Hepatocyte (in vitro differentiated cells): Measurements from ENCODE around the gene IFT172. TPM values are rescaled to one million over a fixed set of nuclear protein-coding genes. Genes with fewer than 3 reads are reported as not detected.

Source experiments
- DNase-seq: peaks from one replicate; pipeline ENCODE4 v3.0.0-alpha.2; 2016; ENCODE audit warnings: low spot score
- H2AFZ ChIP-seq: fragments of 200-600 bp; sonication (generic); 2 replicates; pipeline ENCODE4 v1.6.0; 2016; ENCODE audit warnings: antibody characterized with exemption, mild to moderate bottlenecking
- H3K27ac ChIP-seq: fragments of 200-600 bp; sonication (generic); 2 replicates; pipeline ENCODE4 v1.5.1; 2016; ENCODE audit warnings: mild to moderate bottlenecking
- H3K27me3 ChIP-seq: fragments of 200-600 bp; sonication (generic); 2 replicates; pipeline ENCODE4 v1.6.1; 2016
- H3K36me3 ChIP-seq: fragments of 200-600 bp; sonication (generic); replicated peaks from 2 replicates; pipeline ENCODE4 v1.5.1; 2016; ENCODE audit warnings: low read depth; ENCODE audit not compliant: insufficient read depth
- H3K4me1 ChIP-seq: fragments of 200-600 bp; sonication (generic); 2 replicates; pipeline ENCODE4 v1.5.1; 2016; ENCODE audit warnings: mild to moderate bottlenecking, moderate library complexity; ENCODE audit not compliant: insufficient read depth
- H3K4me2 ChIP-seq: fragments of 200-600 bp; sonication (generic); 2 replicates; pipeline ENCODE4 v1.6.0; 2016
- H3K4me3 ChIP-seq: fragments of 200-600 bp; sonication (generic); 2 replicates; pipeline ENCODE4 v1.5.1; 2016; ENCODE audit warnings: mild to moderate bottlenecking
- H3K79me2 ChIP-seq: fragments of 200-600 bp; sonication (generic); 2 replicates; pipeline ENCODE4 v1.6.0; 2017; ENCODE audit warnings: mild to moderate bottlenecking
- H3K9me2 ChIP-seq: fragments of 200-600 bp; sonication (generic); replicated peaks from 2 replicates; pipeline ENCODE4 v1.6.0; 2017; ENCODE audit warnings: mild to moderate bottlenecking; ENCODE audit not compliant: insufficient read depth
- H3K9me3 ChIP-seq: fragments of 200-600 bp; sonication (generic); 2 replicates; pipeline ENCODE4 v1.5.1; 2016; ENCODE audit warnings: low read depth, mild to moderate bottlenecking
- H4K20me1 ChIP-seq: fragments of 200-600 bp; sonication (generic); 2 replicates; pipeline ENCODE4 v1.6.0; 2016; ENCODE audit warnings: mild to moderate bottlenecking; ENCODE audit not compliant: insufficient read depth, poor library complexity, severe bottlenecking
- EZH2 ChIP-seq: fragments of 200-600 bp; sonication (generic); IDR thresholded peaks from 2 replicates; pipeline ENCODE4 v1.6.1; 2016; ENCODE audit warnings: antibody characterized with exemption, mild to moderate bottlenecking, borderline replicate concordance
- EZH2phosphoT487 ChIP-seq: fragments of 200-600 bp; sonication (generic); IDR thresholded peaks from one replicate; pipeline ENCODE4 v1.6.1; 2018; ENCODE audit warnings: antibody characterized with exemption, mild to moderate bottlenecking, low read depth, moderate library complexity; ENCODE audit not compliant: unreplicated experiment, severe bottlenecking
- WGBS: methylation state at CpG from one replicate; pipeline ENCODE4 v1.1.6; 2016; ENCODE audit warnings: low lambda C conversion rate; ENCODE audit errors: missing lambda C conversion rate; 5-methylcytosine and 5-hydroxymethylcytosine counted together
- polyA plus RNA-seq: library from polyadenylated mRNA; unstranded; fragments of >200 nt; fragmentation: Nextera tagmentation; extraction: Ambion mirVana; gene quantifications from 2 replicates; pipeline ENCODE4 v1.2.1, GENCODE V29; 2016
- total RNA-seq: library from RNA; depleted of rRNA; stranded (reverse); fragments of >200 nt; gene quantifications from 2 replicates; pipeline ENCODE4 v1.2.3, GENCODE V29; 2014
- TF ChIP-seq, protein P1 (sequence below): fragments of 200-600 bp; sonication (generic); IDR thresholded peaks from 2 replicates; pipeline ENCODE4 v1.5.1; 2016; ENCODE audit warnings: antibody characterized with exemption, mild to moderate bottlenecking; ENCODE audit not compliant: poor library complexity

The IFT172 gene
- total and polyA plus RNA-seq, 2 experiments from 2014 or later = 13.0 to 13.3 TPM

DNA sequence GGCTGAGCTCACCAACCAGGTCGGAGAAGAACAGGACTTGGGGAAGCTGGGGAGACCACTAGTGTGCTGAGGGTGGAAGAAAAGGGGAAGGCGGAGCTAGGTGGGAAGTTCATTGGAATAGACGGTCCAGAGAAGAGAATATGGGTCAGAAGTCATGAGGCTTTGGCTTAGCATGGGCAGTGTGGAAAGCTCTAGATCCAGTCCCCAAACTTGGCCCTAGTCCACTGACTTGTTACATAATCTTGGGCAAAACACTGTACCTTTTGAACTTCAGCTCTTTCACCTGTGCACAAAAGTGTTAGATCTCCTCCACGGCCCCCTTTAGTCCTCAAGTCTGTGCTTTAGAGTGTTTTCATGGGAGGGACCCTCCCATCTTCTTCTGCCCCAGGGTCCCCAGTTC is 17.8 kb upstream of the IFT172 start:
- Histone ChIP-seq H3K9me3 (no peaks in the 10 kb centered on the region), H3K4me3 (no peak overlapping the region), H3K36me3 (no peaks in the 10 kb centered on the region), H4K20me1 (no peaks in the 10 kb centered on the region), H2AFZ (no peak overlapping the region), H3K79me2 (no peaks in the 10 kb centered on the region), H3K9me2 (no peaks in the 10 kb centered on the region), H3K4me2 (no peak overlapping the region), H3K4me1 (no peaks in the 10 kb centered on the region), H3K27me3 (no peaks in the 10 kb centered on the region), H3K27ac (no peak overlapping the region)
- WGBS = 81% methylated on average over 4 of the region's 4 CpGs
- TF ChIP-seq EZH2phosphoT487 (no peak), EZH2 (no peak)
- TF ChIP-seq, protein P1, sequence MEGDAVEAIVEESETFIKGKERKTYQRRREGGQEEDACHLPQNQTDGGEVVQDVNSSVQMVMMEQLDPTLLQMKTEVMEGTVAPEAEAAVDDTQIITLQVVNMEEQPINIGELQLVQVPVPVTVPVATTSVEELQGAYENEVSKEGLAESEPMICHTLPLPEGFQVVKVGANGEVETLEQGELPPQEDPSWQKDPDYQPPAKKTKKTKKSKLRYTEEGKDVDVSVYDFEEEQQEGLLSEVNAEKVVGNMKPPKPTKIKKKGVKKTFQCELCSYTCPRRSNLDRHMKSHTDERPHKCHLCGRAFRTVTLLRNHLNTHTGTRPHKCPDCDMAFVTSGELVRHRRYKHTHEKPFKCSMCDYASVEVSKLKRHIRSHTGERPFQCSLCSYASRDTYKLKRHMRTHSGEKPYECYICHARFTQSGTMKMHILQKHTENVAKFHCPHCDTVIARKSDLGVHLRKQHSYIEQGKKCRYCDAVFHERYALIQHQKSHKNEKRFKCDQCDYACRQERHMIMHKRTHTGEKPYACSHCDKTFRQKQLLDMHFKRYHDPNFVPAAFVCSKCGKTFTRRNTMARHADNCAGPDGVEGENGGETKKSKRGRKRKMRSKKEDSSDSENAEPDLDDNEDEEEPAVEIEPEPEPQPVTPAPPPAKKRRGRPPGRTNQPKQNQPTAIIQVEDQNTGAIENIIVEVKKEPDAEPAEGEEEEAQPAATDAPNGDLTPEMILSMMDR = no peak
- DNase-seq = no peak

DNA sequence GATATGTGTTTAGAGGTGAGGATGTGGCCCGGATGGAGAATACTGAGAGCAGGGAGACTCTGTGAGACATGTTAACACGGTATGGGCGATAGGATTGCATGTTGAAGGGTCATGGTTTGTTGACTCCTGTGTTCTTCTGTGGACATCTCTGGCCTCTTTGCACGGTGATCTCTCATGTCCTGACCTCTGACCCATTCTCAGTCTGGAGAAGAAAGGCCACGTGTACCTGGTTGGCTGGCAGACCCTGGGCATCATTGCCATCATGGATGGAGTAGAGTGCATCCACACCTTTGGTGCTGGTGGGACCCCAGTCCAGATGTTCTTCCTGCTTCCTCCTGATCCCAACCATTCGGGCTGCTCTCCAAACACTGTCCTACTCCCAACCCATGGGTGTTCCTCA is 17.0 kb upstream of the IFT172 start:
- DNase-seq = no peak
- Histone ChIP-seq H3K36me3 (no peaks in the 10 kb centered on the region), H3K9me2 (no peaks in the 10 kb centered on the region), H3K27ac (no peak overlapping the region), H3K27me3 (no peaks in the 10 kb centered on the region), H2AFZ (no peak overlapping the region), H3K9me3 (no peaks in the 10 kb centered on the region), H3K4me1 (no peaks in the 10 kb centered on the region), H3K4me3 (no peak overlapping the region), H4K20me1 (no peaks in the 10 kb centered on the region), H3K4me2 (no peak overlapping the region), H3K79me2 (no peaks in the 10 kb centered on the region)
- 86% methylated on average over 6 of the region's 6 CpGs for whole genome bisulfite sequencing
- no peak for TF ChIP-seq EZH2
- no peak for TF ChIP-seq EZH2phosphoT487
- TF ChIP-seq, protein P1 = no peak

DNA sequence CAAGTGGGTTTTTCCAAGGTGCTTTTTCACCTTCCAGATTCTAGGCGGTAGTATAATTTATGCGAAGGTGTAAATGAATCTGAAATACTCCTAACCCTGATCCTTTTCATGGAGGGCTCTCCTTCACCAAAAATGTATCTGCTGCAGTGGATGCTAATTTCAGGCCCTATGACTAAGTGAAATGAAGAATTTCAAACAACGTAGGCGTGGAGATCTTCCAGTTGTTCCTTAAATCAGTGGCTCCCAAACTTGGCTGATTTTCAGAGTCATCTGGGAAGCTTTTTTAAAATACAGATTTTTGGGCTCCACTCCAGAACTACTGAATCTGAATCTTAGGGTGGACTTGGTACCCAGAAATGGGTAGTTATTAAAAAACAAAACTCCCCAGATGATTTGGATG is 12.6 kb upstream of the IFT172 start:
- no peak for TF ChIP-seq EZH2phosphoT487
- no peak for TF ChIP-seq EZH2
- TF ChIP-seq, protein P1 = no peak
- H3K79me2 ChIP-seq = no peaks in the 10 kb centered on the region
- H3K9me3 ChIP-seq = no peaks in the 10 kb centered on the region
- no peak overlapping the region for H3K4me2 ChIP-seq
- no peak for DNase-seq
- no peaks in the 10 kb centered on the region for H4K20me1 ChIP-seq
- peaks cover under 1% of the 10 kb centered on the region for H3K4me1 ChIP-seq
- WGBS = 89% methylated on average over 4 of the region's 4 CpGs
- no peaks in the 10 kb centered on the region for H3K9me2 ChIP-seq
- H3K36me3 ChIP-seq = no peaks in the 10 kb centered on the region
- H2AFZ ChIP-seq = no peak overlapping the region
- no peaks in the 10 kb centered on the region for H3K27me3 ChIP-seq
- H3K4me3 ChIP-seq = no peak overlapping the region
- H3K27ac ChIP-seq = no peak overlapping the region

DNA sequence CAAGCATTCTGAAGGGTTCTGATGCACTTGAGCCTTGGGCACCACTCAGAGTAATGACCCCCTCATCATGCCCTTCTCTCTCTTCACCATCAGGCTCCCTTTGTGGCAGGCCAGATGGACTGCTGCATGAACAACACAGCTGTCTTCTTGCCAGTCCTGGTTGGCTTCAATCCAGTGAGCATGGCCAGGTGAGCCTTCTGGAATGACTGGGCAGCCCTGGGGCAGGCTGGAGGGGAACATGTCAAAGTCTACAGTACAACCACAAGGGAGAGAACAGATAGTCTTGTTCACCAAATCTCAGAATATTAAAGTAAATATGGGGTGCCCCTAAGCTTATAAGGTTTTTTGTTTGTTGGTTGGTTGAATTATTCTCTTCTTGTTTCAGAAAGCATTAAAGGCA is 11.5 kb upstream of the IFT172 start:
- no peaks in the 10 kb centered on the region for H3K27me3 ChIP-seq
- H3K79me2 ChIP-seq = no peaks in the 10 kb centered on the region
- no peak for DNase-seq
- H3K9me2 ChIP-seq = no peaks in the 10 kb centered on the region
- H3K27ac ChIP-seq = no peak overlapping the region
- no peaks in the 10 kb centered on the region for H3K36me3 ChIP-seq
- TF ChIP-seq, protein P1 = no peak
- TF ChIP-seq EZH2 (no peak), EZH2phosphoT487 (no peak)
- H3K4me2 ChIP-seq = no peak overlapping the region
- H3K9me3 ChIP-seq = no peaks in the 10 kb centered on the region
- H4K20me1 ChIP-seq = no peaks in the 10 kb centered on the region
- H3K4me3 ChIP-seq = no peak overlapping the region
- H2AFZ ChIP-seq = no peak overlapping the region
- H3K4me1 ChIP-seq = peaks cover 5% of the 10 kb centered on the region
